ENCODE measurements around the gene CNTNAP4. TPM values are rescaled to one million over a fixed set of nuclear protein-coding genes. Genes with fewer than 3 reads are reported as not detected.

The CNTNAP4 gene
- polyA plus RNA-seq, 2 donors: not detected

DNA sequence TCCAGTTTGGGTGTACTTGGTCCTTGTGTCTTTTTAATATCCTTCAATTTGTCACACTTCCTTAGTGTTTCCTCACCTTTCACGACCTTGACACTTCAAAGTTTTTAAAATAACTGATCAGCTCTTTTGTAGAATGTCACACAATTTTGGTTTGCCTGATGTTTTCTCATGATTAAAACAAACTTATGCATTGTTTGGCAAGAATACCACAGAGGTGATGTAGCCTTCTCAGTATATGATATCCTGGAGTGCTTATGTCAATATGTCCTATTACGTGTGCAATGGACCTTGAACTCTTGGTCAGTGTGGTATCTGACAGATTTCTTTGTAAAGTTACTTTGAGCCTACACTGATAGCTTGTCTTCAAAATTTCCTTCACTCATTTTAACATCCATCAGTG lies 297.4 kb downstream of the CNTNAP4 start:
- Histone ChIP-seq H3K36me3 (ENCODE audit: control insufficient read depth in 2 of 2, insufficient read depth in 2 of 2, low read length in 1 of 2) (no peaks in the 10 kb centered on the region), H3K4me3 (ENCODE audit: low read depth in 1 of 2, low read length in 2 of 2) (no peak overlapping the region), H3K9me3 (ENCODE audit: control insufficient read depth in 2 of 2, insufficient read depth in 1 of 2, low read depth in 1 of 2, low read length in 1 of 2) (peaks cover 0 to 3% of the 10 kb centered on the region in 2 donors), H3K27ac (ENCODE audit: low read depth in 2 of 2, low read length in 1 of 2) (no peak overlapping the region), H3K4me1 (ENCODE audit: control insufficient read depth in 2 of 2, insufficient read depth in 2 of 2, low read length in 1 of 2) (no peaks in the 10 kb centered on the region), H3K27me3 (ENCODE audit: control insufficient read depth in 1 of 2, insufficient read depth in 2 of 2, low read length in 2 of 2) (no peaks in the 10 kb centered on the region)
- WGBS, 2 donors: 36 to 37% methylated on average over 2 of the region's 2 CpGs

DNA sequence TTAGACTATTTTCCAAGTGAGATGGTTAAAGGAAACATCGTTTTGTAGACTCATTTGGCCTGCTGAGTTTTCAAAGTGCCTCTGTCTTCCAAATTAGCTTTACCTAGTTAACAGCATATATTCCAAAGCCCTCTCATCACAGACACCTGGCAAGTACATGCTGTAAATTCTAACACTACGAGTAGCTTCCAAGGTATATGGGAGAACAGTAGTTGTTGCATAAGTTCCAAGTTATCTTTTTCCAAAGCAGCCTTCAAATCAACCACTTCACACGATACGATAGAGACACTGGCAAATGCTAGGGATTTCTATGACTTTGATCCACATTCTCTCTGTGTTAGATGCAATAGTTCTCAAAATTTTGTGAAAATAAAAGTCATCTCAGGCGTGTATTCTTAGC lies 299.3 kb downstream of the CNTNAP4 start:
- Histone ChIP-seq H3K4me1 (ENCODE audit: control insufficient read depth in 2 of 2, insufficient read depth in 2 of 2, low read length in 1 of 2) (no peaks in the 10 kb centered on the region), H3K4me3 (ENCODE audit: low read depth in 1 of 2, low read length in 2 of 2) (no peak overlapping the region), H3K27me3 (ENCODE audit: control insufficient read depth in 1 of 2, insufficient read depth in 2 of 2, low read length in 2 of 2) (no peaks in the 10 kb centered on the region), H3K36me3 (ENCODE audit: control insufficient read depth in 2 of 2, insufficient read depth in 2 of 2, low read length in 1 of 2) (no peaks in the 10 kb centered on the region), H3K27ac (ENCODE audit: low read depth in 2 of 2, low read length in 1 of 2) (no peak overlapping the region), H3K9me3 (ENCODE audit: control insufficient read depth in 2 of 2, insufficient read depth in 1 of 2, low read depth in 1 of 2, low read length in 1 of 2) (no peaks in the 10 kb centered on the region)
- WGBS, 2 donors: 47 to 56% methylated on average over 5 of the region's 5 CpGs

DNA sequence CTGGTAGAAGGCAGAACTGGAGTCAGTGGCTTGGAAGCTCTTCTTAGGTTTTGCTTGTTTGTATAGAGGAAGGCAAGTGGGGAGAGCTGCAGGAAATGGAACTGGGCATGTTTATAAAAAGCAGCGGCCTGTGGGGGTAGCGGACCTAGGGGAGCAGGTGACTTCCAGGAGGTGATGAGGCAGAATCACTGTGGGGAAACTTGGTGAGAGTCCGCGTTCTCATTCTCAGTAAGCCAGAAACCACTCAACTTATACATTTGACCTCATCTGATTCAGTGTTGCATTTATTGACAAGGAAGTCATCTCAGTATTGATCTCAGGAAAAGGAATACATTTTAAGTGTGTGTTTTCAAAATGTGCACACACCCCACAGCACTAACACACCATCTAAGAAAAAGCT lies 299.8 kb downstream of the CNTNAP4 start:
- Histone ChIP-seq H3K27ac (ENCODE audit: low read depth in 2 of 2, low read length in 1 of 2) (no peak overlapping the region), H3K4me3 (ENCODE audit: low read depth in 1 of 2, low read length in 2 of 2) (no peak overlapping the region), H3K9me3 (ENCODE audit: control insufficient read depth in 2 of 2, insufficient read depth in 1 of 2, low read depth in 1 of 2, low read length in 1 of 2) (no peaks in the 10 kb centered on the region), H3K36me3 (ENCODE audit: control insufficient read depth in 2 of 2, insufficient read depth in 2 of 2, low read length in 1 of 2) (no peaks in the 10 kb centered on the region), H3K27me3 (ENCODE audit: control insufficient read depth in 1 of 2, insufficient read depth in 2 of 2, low read length in 2 of 2) (no peaks in the 10 kb centered on the region), H3K4me1 (ENCODE audit: control insufficient read depth in 2 of 2, insufficient read depth in 2 of 2, low read length in 1 of 2) (no peaks in the 10 kb centered on the region)
- WGBS, 2 donors: 59 to 77% methylated on average over 4 of the region's 4 CpGs

DNA sequence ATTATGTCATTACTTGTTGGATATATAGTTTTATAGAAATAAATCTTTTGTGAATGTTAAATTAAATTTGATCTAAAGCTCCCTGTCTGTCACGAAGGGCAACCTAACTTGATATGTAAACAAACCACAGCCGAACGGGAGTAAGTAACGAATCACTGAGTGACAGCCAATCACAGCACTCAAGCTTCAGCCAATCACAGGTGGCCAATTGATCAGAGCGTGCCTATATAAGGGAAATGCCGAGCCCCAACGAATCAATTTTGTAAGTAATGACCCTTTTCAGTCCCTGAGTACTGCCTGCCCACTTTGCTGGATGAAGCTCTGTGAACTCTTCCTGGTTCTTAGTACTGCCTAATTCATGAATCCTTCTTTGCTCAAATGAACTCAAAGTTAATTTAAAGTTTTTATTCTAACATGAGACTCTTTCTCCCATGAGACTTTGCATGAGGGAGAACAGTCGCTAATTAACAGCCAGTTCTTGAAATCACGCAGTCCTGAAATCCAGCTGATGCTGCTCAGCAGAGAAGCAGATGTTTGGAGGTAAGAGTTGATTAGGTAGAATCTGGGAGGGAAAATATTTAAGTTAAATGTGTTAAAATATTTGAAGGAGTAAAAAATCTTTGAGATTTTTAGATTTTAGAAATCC lies 302.2 kb downstream of the CNTNAP4 start:
- H3K4me1 ChIP-seq (ENCODE audit: control insufficient read depth in 2 of 2, insufficient read depth in 2 of 2, low read length in 1 of 2): no peaks in the 10 kb centered on the region
- no peak overlapping the region for H3K27ac ChIP-seq (ENCODE audit: low read depth in 2 of 2, low read length in 1 of 2)
- 82 to 86% methylated on average over 9 of the region's 9 CpGs for WGBS, 2 donors
- H3K27me3 ChIP-seq (ENCODE audit: control insufficient read depth in 1 of 2, insufficient read depth in 2 of 2, low read length in 2 of 2): no peaks in the 10 kb centered on the region
- H3K36me3 ChIP-seq (ENCODE audit: control insufficient read depth in 2 of 2, insufficient read depth in 2 of 2, low read length in 1 of 2): no peaks in the 10 kb centered on the region
- H3K4me3 ChIP-seq (ENCODE audit: low read depth in 1 of 2, low read length in 2 of 2): no peak overlapping the region
- H3K9me3 ChIP-seq (ENCODE audit: control insufficient read depth in 2 of 2, insufficient read depth in 1 of 2, low read depth in 1 of 2, low read length in 1 of 2): no peaks in the 10 kb centered on the region

DNA sequence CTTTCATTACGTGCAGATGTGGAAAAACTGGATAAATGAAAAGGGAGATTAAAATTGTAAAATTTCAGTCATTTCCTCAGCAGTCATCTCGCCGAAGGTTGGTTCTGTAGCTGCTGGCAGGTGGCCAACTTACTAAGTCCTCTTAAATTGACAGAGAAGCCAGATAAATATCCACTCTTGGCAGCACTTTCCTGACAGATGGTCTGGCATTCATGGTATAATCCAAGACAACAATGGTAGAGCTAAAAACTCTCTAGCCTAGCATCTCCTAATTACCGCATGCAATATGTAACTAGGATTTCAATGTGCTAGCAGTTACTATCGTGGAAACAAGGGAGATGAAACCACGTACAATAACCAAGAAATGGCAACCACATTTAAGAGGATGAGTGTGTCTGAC lies 306.3 kb downstream of the CNTNAP4 start:
- no peaks in the 10 kb centered on the region for H3K9me3 ChIP-seq (ENCODE audit: control insufficient read depth in 2 of 2, insufficient read depth in 1 of 2, low read depth in 1 of 2, low read length in 1 of 2)
- WGBS, 2 donors: 16 to 30% methylated on average over 6 of the region's 6 CpGs
- H3K4me1 ChIP-seq (ENCODE audit: control insufficient read depth in 2 of 2, insufficient read depth in 2 of 2, low read length in 1 of 2): no peaks in the 10 kb centered on the region
- no peak overlapping the region for H3K27ac ChIP-seq (ENCODE audit: low read depth in 2 of 2, low read length in 1 of 2)
- no peaks in the 10 kb centered on the region for H3K27me3 ChIP-seq (ENCODE audit: control insufficient read depth in 1 of 2, insufficient read depth in 2 of 2, low read length in 2 of 2)
- H3K4me3 ChIP-seq (ENCODE audit: low read depth in 1 of 2, low read length in 2 of 2): no peak overlapping the region
- H3K36me3 ChIP-seq (ENCODE audit: control insufficient read depth in 2 of 2, insufficient read depth in 2 of 2, low read length in 1 of 2): no peaks in the 10 kb centered on the region

DNA sequence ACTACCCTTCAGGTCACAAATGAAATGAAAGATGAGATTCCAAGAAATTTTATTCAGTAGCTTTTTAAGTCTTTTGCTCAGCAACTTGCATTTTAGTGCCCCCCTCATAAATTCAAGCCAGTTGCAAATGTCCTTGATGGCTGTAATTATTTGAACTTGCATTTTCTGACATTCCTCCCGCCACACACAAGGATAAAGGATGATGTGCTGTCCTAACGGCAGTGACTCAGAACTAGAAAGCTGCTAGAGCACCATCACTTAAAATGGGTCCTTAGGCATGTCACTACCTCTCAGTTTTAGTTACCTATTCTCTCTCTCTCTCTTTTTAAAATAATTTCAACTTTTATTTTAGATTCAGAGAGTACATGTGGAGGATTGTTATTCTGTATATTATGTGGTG lies 306.7 kb downstream of the CNTNAP4 start:
- WGBS, 2 donors: 36 to 61% methylated on average over 2 of the region's 2 CpGs
- H3K4me3 ChIP-seq (ENCODE audit: low read depth in 1 of 2, low read length in 2 of 2): no peak overlapping the region
- H3K27ac ChIP-seq (ENCODE audit: low read depth in 2 of 2, low read length in 1 of 2): no peak overlapping the region
- H3K4me1 ChIP-seq (ENCODE audit: control insufficient read depth in 2 of 2, insufficient read depth in 2 of 2, low read length in 1 of 2): no peaks in the 10 kb centered on the region
- H3K9me3 ChIP-seq (ENCODE audit: control insufficient read depth in 2 of 2, insufficient read depth in 1 of 2, low read depth in 1 of 2, low read length in 1 of 2): no peaks in the 10 kb centered on the region
- H3K27me3 ChIP-seq (ENCODE audit: control insufficient read depth in 1 of 2, insufficient read depth in 2 of 2, low read length in 2 of 2): no peaks in the 10 kb centered on the region
- no peaks in the 10 kb centered on the region for H3K36me3 ChIP-seq (ENCODE audit: control insufficient read depth in 2 of 2, insufficient read depth in 2 of 2, low read length in 1 of 2)

DNA sequence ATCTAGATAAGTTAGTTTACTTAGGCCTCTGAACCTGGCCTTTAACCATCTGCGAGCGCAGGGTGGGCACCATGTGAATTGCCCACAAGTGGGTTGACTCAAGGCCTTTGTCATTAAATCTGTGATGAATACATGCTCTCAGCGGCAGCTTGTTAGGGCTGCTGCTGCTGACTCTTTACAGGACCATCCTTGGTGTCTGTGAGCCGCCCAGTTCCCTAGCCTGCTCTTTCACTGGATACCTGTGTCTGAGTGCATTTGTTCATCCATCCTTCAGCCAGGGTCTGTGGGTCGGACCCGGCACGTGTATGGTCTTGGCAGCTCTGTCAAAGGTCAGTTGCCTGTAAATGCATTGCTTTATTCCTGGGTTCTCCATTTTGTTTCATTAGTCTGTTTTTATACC lies 321.3 kb downstream of the CNTNAP4 start:
- Histone ChIP-seq H3K27me3 (ENCODE audit: control insufficient read depth in 1 of 2, insufficient read depth in 2 of 2, low read length in 2 of 2) (no peaks in the 10 kb centered on the region), H3K36me3 (ENCODE audit: control insufficient read depth in 2 of 2, insufficient read depth in 2 of 2, low read length in 1 of 2) (no peaks in the 10 kb centered on the region), H3K4me1 (ENCODE audit: control insufficient read depth in 2 of 2, insufficient read depth in 2 of 2, low read length in 1 of 2) (no peaks in the 10 kb centered on the region), H3K9me3 (ENCODE audit: control insufficient read depth in 2 of 2, insufficient read depth in 1 of 2, low read depth in 1 of 2, low read length in 1 of 2) (no peaks in the 10 kb centered on the region), H3K4me3 (ENCODE audit: low read depth in 1 of 2, low read length in 2 of 2) (no peak overlapping the region), H3K27ac (ENCODE audit: low read depth in 2 of 2, low read length in 1 of 2) (no peak overlapping the region)
- 89 to 92% methylated on average over 7 of the region's 7 CpGs for WGBS, 2 donors

DNA sequence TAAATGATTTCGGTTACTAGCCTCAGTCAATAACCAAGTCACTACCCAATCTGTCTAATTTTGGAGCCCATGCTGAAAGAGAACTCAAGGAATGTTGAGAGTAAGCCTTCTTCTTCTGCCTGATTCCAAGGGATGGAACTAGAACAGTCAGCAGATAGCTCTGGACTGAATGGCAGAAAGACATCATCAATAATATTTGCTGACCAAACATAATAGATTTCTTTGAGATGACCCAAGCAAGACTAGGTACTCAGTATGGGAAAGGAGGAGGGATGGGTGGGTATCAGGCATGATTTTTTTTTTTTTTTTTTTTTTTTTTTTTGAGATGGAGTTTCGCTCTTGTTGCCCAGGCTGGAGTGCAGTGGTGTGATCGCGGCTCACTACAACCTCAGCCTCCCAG lies 330.1 kb downstream of the CNTNAP4 start:
- Histone ChIP-seq H3K9me3 (ENCODE audit: control insufficient read depth in 2 of 2, insufficient read depth in 1 of 2, low read depth in 1 of 2, low read length in 1 of 2) (no peaks in the 10 kb centered on the region), H3K27ac (ENCODE audit: low read depth in 2 of 2, low read length in 1 of 2) (no peak overlapping the region), H3K4me3 (ENCODE audit: low read depth in 1 of 2, low read length in 2 of 2) (no peak overlapping the region), H3K36me3 (ENCODE audit: control insufficient read depth in 2 of 2, insufficient read depth in 2 of 2, low read length in 1 of 2) (no peaks in the 10 kb centered on the region), H3K27me3 (ENCODE audit: control insufficient read depth in 1 of 2, insufficient read depth in 2 of 2, low read length in 2 of 2) (no peaks in the 10 kb centered on the region), H3K4me1 (ENCODE audit: control insufficient read depth in 2 of 2, insufficient read depth in 2 of 2, low read length in 1 of 2) (no peaks in the 10 kb centered on the region)
- WGBS, 2 donors: 95% methylated on average over 4 of the region's 4 CpGs
